ENCODE results near the gene NOS1AP.

DNA sequence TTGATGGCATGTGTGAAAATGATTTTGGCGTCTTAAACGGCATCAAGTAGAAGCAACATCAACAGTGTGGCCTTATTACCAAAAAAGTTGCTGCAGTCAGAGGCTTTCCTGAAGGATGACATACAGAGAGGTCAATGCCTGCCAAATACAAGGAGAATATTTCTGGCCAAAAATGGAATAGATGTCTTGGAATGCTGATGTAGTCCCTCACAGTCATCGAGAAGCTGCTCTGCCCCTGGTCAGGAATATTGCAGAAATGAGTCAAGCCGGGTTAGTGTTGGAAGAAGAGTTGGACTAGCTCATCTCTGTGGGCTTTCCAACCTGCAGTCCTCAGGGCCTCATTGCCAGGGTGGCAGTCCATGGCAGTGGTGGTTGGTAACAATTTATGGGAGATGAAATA lies 42.1 kb downstream of the NOS1AP start:
- TF ChIP-seq, protein P1, sequence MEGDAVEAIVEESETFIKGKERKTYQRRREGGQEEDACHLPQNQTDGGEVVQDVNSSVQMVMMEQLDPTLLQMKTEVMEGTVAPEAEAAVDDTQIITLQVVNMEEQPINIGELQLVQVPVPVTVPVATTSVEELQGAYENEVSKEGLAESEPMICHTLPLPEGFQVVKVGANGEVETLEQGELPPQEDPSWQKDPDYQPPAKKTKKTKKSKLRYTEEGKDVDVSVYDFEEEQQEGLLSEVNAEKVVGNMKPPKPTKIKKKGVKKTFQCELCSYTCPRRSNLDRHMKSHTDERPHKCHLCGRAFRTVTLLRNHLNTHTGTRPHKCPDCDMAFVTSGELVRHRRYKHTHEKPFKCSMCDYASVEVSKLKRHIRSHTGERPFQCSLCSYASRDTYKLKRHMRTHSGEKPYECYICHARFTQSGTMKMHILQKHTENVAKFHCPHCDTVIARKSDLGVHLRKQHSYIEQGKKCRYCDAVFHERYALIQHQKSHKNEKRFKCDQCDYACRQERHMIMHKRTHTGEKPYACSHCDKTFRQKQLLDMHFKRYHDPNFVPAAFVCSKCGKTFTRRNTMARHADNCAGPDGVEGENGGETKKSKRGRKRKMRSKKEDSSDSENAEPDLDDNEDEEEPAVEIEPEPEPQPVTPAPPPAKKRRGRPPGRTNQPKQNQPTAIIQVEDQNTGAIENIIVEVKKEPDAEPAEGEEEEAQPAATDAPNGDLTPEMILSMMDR (IDR thresholded peaks at IDR 0.05; ENCODE audit: low read depth, low read length, poor library complexity, severe bottlenecking): no peak
- TF ChIP-seq EZH2phosphoT487 (IDR thresholded peaks at IDR 0.05; ENCODE audit: borderline replicate concordance, low read length): no peak

All from DOHH2 (cell line).